Small intestine (tissue), 7 donors: ENCODE measurements around the gene NISCH. TPM values are rescaled to one million over a fixed set of nuclear protein-coding genes. Genes with fewer than 3 reads are reported as not detected.
"Not testable (repeated sequence)": the region's sequence is repeated elsewhere in the genome, so short reads cannot be mapped to it uniquely, and the experiment has no call there.

Source experiments
- DNase-seq, 2 donors: peaks; one replicate each; pipeline versions ENCODE4 v3.0.0 to v3.0.0-alpha.2; 2013
- FAIRE-seq: peaks from 2 replicates; lab custom pipeline; 2012; peaks lifted over from hg19 to GRCh38; lab: Jason Lieb, UNC
- H3K27ac ChIP-seq, 3 donors: one replicate each; pipeline ENCODE4 v1.5.1; 2013; ENCODE audit warnings: low read length in 2 of 3, mild to moderate bottlenecking in 2 of 3, control low read depth in 1 of 3, inconsistent platforms in 1 of 3, low read depth in 1 of 3, moderate library complexity in 1 of 3
- H3K27me3 ChIP-seq, 3 donors: one replicate each; pipeline ENCODE4 v1.6.1; 2013; ENCODE audit warnings: low read length in 3 of 3, inconsistent platforms in 1 of 3; ENCODE audit not compliant: control insufficient read depth in 3 of 3, insufficient read depth in 3 of 3
- H3K36me3 ChIP-seq, 3 donors: one replicate each; pipeline ENCODE4 v1.6.1; 2013; ENCODE audit warnings: low read length in 3 of 3, inconsistent platforms in 1 of 3, low read depth in 1 of 3, mild to moderate bottlenecking in 1 of 3, moderate library complexity in 1 of 3; ENCODE audit not compliant: control insufficient read depth in 3 of 3, insufficient read depth in 2 of 3
- H3K4me1 ChIP-seq, 3 donors: one replicate each; pipeline ENCODE4 v1.6.1; 2013; ENCODE audit warnings: low read length in 2 of 3, inconsistent platforms in 1 of 3, low read depth in 1 of 3, mild to moderate bottlenecking in 1 of 3, moderate library complexity in 1 of 3; ENCODE audit not compliant: control insufficient read depth in 3 of 3, insufficient read depth in 2 of 3
- H3K4me3 ChIP-seq, 3 donors: one replicate each; pipeline ENCODE4 v1.5.1; 2013; ENCODE audit warnings: low read length in 3 of 3, control low read depth in 1 of 3, inconsistent platforms in 1 of 3, low read depth in 1 of 3, mild to moderate bottlenecking in 1 of 3, moderate library complexity in 1 of 3
- H3K9me3 ChIP-seq, 2 donors: one replicate each; pipeline ENCODE4 v1.6.1; 2013; ENCODE audit warnings: low read depth in 1 of 2, low read length in 1 of 2; ENCODE audit not compliant: control insufficient read depth in 2 of 2, insufficient read depth in 1 of 2
- WGBS, 3 donors: extraction: QIAGEN DNeasy Blood & Tissue Kit; methylation state at CpG; one replicate each; pipeline ENCODE4 v1.1.7; 2013; 5-methylcytosine and 5-hydroxymethylcytosine counted together
- polyA plus RNA-seq, 4 donors: library from polyadenylated mRNA; stranded (reverse) in 3 of 4; unstranded in 1 of 4; fragments of 200-250 nt in 3 of 4; fragments of 120-200 nt in 1 of 4; gene quantifications; one replicate each; pipeline versions ENCODE4 v1.2.1 to v1.2.3, GENCODE V29; 2013
- donor health status: healthy with polysubstance abuse.
- donor health status: control.
- donor health status: control.
- donor health status: Bipolar disorder and iron deficiency.
- donor health status: healthy.

NISCH gene
- polyA plus RNA-seq, 4 donors, result 25.9 to 78.1 (median 27.9) TPM

DNA sequence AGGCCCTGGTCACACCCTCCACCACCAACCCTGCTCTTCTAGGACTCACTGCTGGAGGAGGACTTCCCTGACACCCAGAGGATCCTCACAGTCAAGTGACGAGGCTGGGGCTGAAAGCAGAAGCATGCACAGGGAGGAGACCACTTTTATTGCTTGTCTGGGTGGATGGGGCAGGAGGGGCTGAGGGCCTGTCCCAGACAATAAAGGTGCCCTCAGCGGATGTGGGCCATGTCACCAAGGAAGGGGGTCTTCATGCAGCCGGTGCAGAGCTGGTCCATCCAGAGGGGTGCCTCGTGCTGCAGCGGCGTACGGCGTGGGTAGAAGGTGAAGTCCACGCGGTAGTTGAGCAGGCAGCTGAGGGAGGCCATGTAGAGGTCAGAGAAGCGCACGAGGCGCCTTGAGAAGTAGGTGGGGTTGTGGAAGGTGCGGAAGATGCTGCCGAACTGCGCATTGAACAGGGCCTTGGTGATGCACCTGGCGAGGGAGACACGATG, 68.9 kb downstream of the NISCH start:
- FAIRE-seq (no peak), DNase-seq (no peak)
- no peaks in the 10 kb centered on the region for H3K27me3 ChIP-seq
- H3K4me1 ChIP-seq, result no peaks in the 10 kb centered on the region
- WGBS, 3 donors, result 93 to 94% (median 93%) methylated on average over 18 of the region's 18 CpGs
- no peaks in the 10 kb centered on the region for H3K9me3 ChIP-seq
- no peak overlapping the region for H3K27ac ChIP-seq
- peaks cover 0 to 67% (median 2%) of the 10 kb centered on the region in 3 donors for H3K36me3 ChIP-seq
- no peak overlapping the region for H3K4me3 ChIP-seq

GRCh38 chr3:52524752-52525679, 69.6 kb downstream of the NISCH start:
- H3K27me3 ChIP-seq, result no peaks in the 10 kb centered on the region
- peak overlapping the region in 1 of 3 donors; percentile 18 for H3K27ac ChIP-seq
- no peaks in the 10 kb centered on the region for H3K4me1 ChIP-seq
- no peak overlapping the region for H3K4me3 ChIP-seq
- H3K36me3 ChIP-seq, result peaks cover 0 to 70% (median 2%) of the 10 kb centered on the region in 3 donors
- 78 to 87% (median 78%) methylated on average over 31 to 34 of the region's 34 CpGs for WGBS, 3 donors
- FAIRE-seq (no peak), DNase-seq (no peak)
- H3K9me3 ChIP-seq, result no peaks in the 10 kb centered on the region

- Histone ChIP-seq H3K36me3 (peaks cover 0 to 76% (median 2%) of the 10 kb centered on the region in 3 donors), H3K9me3 (no peaks in the 10 kb centered on the region), H3K27me3 (no peaks in the 10 kb centered on the region), H3K27ac (peak overlapping the region in 1 of 3 donors; percentile 18), H3K4me1 (no peaks in the 10 kb centered on the region), H3K4me3 (no peak overlapping the region)
- WGBS, 3 donors, result 84 to 87% (median 85%) methylated on average over 9 of the region's 9 CpGs
- no peak for FAIRE-seq
- DNase-seq, result no peak
Measured at GRCh38 chr3:52525680-52526561, 70.5 kb downstream of the NISCH start.

- not testable (repeated sequence) for H3K27ac ChIP-seq, H3K4me1 ChIP-seq
Measured at GRCh38 chr3:52526671-52527038, 71.3 kb downstream of the NISCH start.

DNA sequence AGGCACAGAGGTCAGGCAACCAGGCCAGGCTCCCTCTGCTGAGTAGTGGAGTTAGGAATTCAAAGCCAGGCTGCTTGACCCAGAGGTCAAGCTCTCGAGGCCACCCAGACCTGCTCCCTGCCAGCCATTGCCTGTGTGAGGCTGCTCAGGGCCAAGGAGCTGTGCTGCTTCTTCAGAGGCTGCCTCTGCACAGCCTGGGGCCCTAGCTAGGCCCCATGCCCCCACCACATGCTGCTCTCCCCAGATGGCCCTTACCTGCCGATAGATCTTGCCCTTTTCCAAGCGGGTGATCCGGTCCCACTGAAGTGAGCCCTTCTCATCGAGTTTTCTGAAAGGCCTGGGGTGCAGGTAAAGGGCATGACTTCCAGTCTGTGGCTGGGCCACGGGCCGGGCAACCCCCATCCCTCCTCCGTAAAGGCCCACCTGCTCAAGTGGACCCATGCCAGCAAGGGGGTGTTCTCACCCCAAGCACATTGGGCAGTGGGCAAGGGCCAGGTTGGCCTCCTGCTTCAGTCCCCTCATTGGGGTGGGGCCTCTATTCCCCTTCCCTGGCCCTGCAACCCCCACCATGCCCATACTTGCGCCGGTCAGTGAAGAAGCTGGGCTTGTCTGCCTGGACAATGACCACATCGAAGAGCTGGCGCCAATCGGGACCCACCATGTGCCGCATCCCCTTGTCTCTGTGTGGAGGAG, 71.8 kb downstream of the NISCH start:
- no peak for DNase-seq
- Histone ChIP-seq H3K27me3 (no peaks in the 10 kb centered on the region), H3K4me3 (no peak overlapping the region), H3K36me3 (peaks cover 0 to 76% (median 2%) of the 10 kb centered on the region in 3 donors), H3K9me3 (no peaks in the 10 kb centered on the region), H3K4me1 (peaks cover 0 to 2% (median 0%) of the 10 kb centered on the region in 3 donors), H3K27ac (no peak overlapping the region)
- 94 to 95% (median 94%) methylated on average over 14 of the region's 14 CpGs for WGBS, 3 donors
- no peak for FAIRE-seq

More at GRCh38 chr3:52526671-52527038, 71.3 kb downstream of the NISCH start:
- DNase-seq, H3K27me3 ChIP-seq, FAIRE-seq, H3K4me3 ChIP-seq, H3K9me3 ChIP-seq: not testable (repeated sequence)
- H3K36me3 ChIP-seq, result peaks cover 0 to 77% (median 2%) of the 10 kb centered on the region in 3 donors
- WGBS, 3 donors, result 95 to 96% (median 95%) methylated on average over 5 of the region's 5 CpGs

DNA sequence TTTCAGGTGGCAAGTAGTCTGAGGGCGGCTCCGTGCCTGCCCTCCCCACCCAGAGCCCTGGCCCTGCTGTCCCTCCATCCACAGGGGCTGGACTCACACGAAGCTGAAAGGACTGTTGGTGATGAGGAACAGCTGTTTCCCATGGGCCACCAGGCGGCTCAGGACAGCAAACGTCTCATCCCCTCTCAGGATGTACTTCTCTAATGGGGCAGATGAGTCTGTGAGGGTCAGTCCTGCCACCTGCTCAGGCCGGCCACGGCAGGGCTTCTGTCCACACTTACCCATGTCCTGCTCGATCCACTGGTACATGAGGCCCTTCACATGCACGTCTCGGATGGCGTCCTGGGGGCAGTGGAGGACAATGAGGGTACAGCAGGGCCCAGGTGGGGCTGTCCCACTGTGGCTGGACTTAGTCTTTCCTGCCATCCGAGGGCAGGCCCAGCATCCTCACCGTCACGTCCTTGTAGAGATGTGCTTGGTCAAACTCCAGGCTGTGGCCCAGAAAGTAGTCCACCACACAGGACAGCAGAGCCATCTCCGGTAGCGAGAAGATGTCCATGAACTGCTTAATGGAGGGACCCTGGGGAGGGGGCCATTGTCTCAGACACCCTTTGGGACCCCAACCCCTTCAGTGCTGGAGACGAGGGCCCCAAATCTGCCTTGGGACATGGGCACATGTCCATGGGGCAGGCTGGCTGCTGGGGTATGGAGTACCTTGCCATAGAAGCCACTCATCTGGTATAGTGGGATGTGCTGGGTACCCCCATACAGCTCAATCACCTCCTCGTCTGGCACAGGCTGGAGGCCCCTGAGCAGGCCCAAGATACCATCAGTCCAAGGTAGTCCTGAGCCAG, 72.6 kb downstream of the NISCH start:
- H3K27ac ChIP-seq, result no peak overlapping the region
- DNase-seq (no peak), FAIRE-seq (no peak)
- H3K4me1 ChIP-seq, result peaks cover 0 to 9% (median 0%) of the 10 kb centered on the region in 3 donors
- no peak overlapping the region for H3K4me3 ChIP-seq
- H3K36me3 ChIP-seq, result peaks cover 0 to 74% (median 2%) of the 10 kb centered on the region in 3 donors
- H3K9me3 ChIP-seq, result no peaks in the 10 kb centered on the region
- no peaks in the 10 kb centered on the region for H3K27me3 ChIP-seq
- 86 to 89% (median 88%) methylated on average over 18 of the region's 18 CpGs for WGBS, 3 donors

- FAIRE-seq (no peak), DNase-seq (no peak)
- Histone ChIP-seq H3K27me3 (no peaks in the 10 kb centered on the region), H3K9me3 (no peaks in the 10 kb centered on the region), H3K27ac (no peak overlapping the region), H3K4me3 (no peak overlapping the region), H3K4me1 (peaks cover 0 to 9% (median 0%) of the 10 kb centered on the region in 3 donors), H3K36me3 (peaks cover 0 to 67% (median 2%) of the 10 kb centered on the region in 3 donors)
- 91 to 95% (median 95%) methylated on average over 25 of the region's 25 CpGs for WGBS, 3 donors
Measured at GRCh38 chr3:52528586-52529375, 73.4 kb downstream of the NISCH start.
